Retinal pigment epithelial cell (primary cell): Measurements from ENCODE around the gene ZSCAN10.
A peak's percentile ranks its signal among the peaks of the same experiment; 100 is the strongest.

Experiments
- DNase-seq: peaks from one replicate; pipeline ENCODE4 v3.0.0-alpha.2; 2010; ENCODE audit warnings: low read depth
- H3K4me3 ChIP-seq: 2 replicates; pipeline ENCODE4 v1.5.1; 2011; ENCODE audit warnings: mild to moderate bottlenecking, low read length, control low read depth, moderate library complexity
- CTCF ChIP-seq: conservative IDR thresholded peaks from 2 replicates; pipeline ENCODE4 v1.5.1; 2011; ENCODE audit warnings: low read depth, low read length, control low read depth, inconsistent platforms

ZSCAN10 gene

GRCh38 chr16:3101018-3101840 is 2.1 kb upstream of the ZSCAN10 start:
- no peak overlapping the region for H3K4me3 ChIP-seq
- TF ChIP-seq CTCF, result peak; percentile 69
- no peak for DNase-seq

- TF ChIP-seq CTCF, result no peak
- peak; percentile 38 for DNase-seq
- H3K4me3 ChIP-seq, result peak overlapping the region; percentile 24
These were observed 822 bp upstream of the ZSCAN10 start for GRCh38 chr16:3099732-3100499.

GRCh38 chr16:3099395-3099731 is 269 bp upstream of the ZSCAN10 start:
- H3K4me3 ChIP-seq, result no peak overlapping the region
- DNase-seq, result no peak
- TF ChIP-seq CTCF, result no peak

- TF ChIP-seq CTCF, result no peak
These were observed 1.8 kb downstream of the ZSCAN10 start for GRCh38 chr16:3097266-3097665.

GRCh38 chr16:3096362-3096761 is 2.7 kb downstream of the ZSCAN10 start:
- H3K4me3 ChIP-seq, result no peak overlapping the region
- no peak for DNase-seq
- no peak for TF ChIP-seq CTCF

More at GRCh38 chr16:3097266-3097665, 1.8 kb downstream of the ZSCAN10 start:
- DNase-seq, result no peak
- H3K4me3 ChIP-seq, result no peak overlapping the region

GRCh38 chr16:3095869-3096268 is 3.2 kb downstream of the ZSCAN10 start:
- H3K4me3 ChIP-seq, result no peak overlapping the region
- no peak for DNase-seq
- TF ChIP-seq CTCF, result peak; percentile 23
